NCI-H128 (cell line): ENCODE results near the gene FBXW10B.
"Not testable (repeated sequence)": the region's sequence is repeated elsewhere in the genome, so short reads cannot be mapped to it uniquely, and the experiment has no call there.

Experiments used
- DNase-seq: peaks from one replicate; lab custom pipeline; 2025; ENCODE audit not compliant: unreplicated experiment; lab: John Stamatoyannopoulos, UW

FBXW10B gene

DNA sequence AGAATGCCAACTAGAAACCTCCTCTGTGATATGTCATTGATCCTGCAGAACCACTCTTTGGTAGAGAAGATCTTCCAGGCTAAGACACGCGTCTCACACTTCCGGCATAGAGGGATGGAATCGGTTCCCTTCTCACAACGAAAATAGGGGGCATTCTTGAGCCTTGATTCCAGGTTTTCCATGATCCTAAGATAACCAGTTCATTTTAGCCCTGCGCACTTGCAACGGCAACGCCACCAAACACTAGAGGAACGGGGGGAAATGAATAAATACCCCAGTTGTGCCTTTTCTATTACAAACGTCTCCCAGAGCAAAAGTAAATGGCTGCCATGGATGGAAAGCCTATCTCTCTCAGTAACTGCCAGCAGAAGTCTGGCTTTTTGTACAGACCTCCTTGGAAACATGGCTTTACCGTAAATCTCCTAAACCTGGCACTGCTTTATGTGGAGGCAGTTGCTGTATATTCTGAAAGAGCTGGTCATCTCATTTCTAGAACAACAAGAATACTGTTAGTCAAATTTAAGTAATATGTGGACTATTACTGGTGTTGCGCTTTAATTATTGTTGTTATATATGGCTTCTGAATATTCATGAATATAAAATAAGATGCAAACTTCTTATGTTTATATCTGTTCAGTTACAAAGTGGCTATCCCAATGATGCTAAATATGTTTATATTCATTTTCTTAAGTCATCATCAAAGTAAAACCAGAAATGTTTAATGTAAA is at the start of gene FBXW10B:
Gene FBXW10B, minus strand, starts transcription at position 374 of the 728 bp plus-strand sequence. Its CDS starts 192 bp downstream, at position 182.
- not testable (repeated sequence) for DNase-seq

- DNase-seq: no peak
Observed at GRCh38 chr17:15663691-15664090, 44.2 kb upstream of the FBXW10B start.

DNA sequence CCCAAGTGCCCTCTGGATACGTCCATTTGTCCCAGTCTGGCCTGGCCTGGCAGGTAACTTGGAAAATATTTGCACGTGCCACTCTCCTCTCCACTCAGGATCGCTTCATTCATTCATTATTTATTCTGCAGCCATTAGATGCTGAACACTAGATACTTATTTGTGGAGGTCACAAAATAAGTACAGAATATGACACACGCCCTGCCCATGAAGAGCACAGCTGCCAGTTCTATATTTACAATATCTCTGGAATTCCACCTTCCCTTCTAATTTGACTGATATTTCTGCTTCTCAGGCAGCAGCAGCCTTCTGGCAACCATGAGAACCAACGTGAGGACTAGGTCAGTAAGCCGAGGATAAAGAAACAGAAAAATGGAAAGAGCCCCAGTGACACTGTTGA is 43.7 kb upstream of the FBXW10B start:
- DNase-seq: no peak

DNA sequence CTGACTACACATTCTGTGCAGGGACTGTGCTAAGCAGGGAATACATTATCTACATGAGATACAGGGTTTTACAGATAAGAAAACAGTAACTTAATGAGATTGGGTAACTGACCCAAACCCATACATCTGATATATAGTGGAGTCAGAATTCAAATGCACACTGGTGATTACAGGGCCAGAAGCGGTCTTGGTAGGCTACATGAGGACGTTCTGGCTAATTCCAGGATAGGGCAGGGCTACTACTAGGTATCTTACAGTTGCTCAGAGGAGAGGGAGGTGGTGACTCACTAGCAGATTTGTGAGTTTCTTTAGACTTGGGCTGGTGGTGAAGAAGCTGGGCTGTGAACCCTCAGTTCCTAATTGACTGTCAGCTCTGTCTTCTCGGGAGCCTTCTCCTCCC is 43.2 kb upstream of the FBXW10B start:
- no peak for DNase-seq

DNA sequence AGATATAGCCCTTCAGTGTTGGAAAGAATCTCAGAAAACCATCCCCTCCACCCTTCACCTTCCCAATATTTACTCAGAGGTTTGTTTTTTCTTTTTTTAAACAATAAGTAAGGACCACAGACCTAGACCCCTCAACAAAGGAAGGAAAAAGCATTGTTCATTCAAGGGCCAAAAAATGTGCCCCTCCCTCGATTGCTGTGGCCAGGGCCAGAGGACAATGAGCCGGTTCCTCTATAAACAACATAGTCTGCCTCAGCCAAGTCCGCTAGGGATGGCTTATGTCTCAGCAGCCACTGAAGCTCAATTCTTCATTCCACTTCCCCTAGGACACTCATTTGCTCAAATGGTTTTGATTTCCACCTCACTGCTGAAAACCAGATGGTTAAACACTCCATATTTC is 40.6 kb upstream of the FBXW10B start:
- no peak for DNase-seq

- no peak for DNase-seq
Observed at GRCh38 chr17:15659663-15660062, 40.2 kb upstream of the FBXW10B start.

DNA sequence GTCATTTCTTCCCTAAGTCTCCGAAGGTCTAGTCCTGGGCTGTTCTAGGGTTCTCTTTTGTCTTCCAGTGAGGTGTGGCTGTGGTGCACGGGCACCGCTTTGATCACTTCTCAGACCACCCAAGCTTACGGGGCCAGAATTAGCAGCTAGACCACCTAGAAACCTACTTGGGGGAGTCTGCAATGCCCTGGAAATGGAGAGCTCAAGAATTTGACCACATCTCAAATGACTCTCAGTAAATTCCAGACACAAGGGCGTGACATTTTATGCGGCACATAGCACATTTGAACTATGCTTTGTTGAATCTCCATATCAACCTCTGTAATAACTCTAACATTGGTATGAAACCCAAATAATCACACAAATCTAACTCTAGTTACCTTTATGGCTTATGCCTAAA is 39.7 kb upstream of the FBXW10B start:
- DNase-seq: no peak

DNA sequence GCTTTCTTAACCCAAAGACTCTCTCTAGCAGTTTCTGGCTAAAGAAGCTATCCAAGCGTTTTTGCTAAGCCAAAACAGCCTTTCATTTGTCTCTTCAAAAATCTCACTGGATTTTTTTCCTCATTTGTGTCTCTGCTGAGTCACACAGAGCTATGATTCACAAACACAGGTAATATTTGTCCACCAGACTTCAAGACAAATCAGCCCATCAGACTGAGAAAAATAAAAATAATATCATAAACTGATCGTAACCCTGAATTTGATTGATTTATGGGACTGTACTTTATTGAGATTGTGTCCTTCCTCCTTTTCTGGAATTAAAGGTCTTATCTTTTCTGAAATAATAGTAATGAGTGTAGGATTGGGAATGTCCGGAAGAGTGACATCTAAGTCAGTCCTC is 38.8 kb upstream of the FBXW10B start:
- no peak for DNase-seq

DNA sequence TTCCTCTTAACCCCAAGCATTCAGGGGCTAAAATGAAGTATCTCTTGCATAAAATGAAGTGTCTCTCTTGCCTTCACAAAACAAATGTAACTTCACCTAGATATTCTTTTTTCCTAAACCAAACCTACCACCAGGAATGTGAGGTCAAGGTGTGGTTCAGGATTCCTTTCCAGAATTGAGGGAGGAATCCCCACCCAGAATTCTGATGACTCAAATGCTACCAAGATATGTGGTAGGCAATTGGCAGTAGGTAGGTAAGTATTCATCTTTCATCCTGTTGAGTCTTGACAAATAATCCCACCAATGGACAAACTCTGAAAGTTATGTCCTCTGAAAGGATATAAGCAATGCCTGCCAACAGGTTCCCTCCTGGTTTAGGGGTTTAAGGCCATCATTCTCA is 38.4 kb upstream of the FBXW10B start:
- no peak for DNase-seq

DNA sequence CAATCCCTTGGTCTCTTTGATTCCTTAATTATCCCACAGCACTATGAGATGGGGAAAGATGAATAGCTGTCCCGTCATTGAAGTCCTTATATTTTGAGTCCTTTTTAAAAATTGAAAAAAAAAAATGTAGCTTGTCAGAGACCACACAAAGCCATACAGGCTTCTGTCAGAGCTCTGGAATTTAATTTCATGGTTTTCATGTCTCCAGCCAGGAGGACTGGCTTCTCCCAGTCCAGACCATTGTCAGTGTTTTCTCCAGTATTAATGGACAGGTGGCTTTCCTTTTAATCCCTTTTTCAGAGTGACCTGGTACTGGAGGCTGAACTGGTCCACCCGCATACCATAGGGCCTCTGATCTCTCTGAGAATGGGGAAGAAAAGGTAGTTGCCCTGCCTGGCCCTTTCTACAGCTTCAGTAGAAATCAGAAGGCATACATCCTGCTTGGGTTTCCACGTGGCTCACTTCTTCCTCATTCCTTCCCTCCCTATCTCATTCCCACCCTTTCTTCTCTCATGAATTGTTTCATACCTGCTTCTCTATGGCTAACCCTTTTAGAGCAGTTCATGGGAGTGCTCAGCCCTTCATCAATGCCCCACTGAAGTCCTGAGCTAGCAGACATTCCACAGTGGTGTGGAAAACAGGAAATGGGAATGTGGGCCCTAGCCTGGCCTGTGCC is 35.5 kb upstream of the FBXW10B start:
- no peak for DNase-seq

GRCh38 chr17:15654401-15654800 is 34.9 kb upstream of the FBXW10B start:
- not testable (repeated sequence) for DNase-seq

- no peak for DNase-seq
Observed at GRCh38 chr17:15652960-15653359, 33.5 kb upstream of the FBXW10B start.

DNA sequence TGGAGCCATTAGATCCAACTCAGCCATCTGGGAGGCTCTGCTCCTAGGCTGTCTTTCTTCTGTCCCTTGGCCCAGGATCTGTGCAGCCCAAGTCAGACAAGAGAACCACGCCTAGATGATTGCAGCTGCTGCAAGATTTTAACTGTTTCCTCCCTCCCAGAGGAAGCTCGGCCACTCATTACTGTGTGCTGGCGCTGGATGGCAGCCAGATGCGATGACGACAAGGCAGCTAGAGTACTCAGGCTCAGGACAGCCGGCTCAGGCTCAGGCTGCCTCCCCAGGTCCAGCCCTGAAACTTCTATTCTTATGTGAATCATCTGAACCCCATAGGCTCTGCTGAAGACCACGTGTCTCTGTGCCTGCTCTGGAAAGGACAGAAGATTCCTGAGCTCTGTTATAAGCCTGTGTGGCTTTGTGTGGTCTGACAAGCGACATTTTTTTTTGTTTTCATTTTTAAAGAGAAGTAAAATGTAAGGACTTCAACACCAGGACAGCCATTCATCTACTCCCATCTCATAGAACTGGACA is 32.1 kb upstream of the FBXW10B start:
- DNase-seq: no peak

DNA sequence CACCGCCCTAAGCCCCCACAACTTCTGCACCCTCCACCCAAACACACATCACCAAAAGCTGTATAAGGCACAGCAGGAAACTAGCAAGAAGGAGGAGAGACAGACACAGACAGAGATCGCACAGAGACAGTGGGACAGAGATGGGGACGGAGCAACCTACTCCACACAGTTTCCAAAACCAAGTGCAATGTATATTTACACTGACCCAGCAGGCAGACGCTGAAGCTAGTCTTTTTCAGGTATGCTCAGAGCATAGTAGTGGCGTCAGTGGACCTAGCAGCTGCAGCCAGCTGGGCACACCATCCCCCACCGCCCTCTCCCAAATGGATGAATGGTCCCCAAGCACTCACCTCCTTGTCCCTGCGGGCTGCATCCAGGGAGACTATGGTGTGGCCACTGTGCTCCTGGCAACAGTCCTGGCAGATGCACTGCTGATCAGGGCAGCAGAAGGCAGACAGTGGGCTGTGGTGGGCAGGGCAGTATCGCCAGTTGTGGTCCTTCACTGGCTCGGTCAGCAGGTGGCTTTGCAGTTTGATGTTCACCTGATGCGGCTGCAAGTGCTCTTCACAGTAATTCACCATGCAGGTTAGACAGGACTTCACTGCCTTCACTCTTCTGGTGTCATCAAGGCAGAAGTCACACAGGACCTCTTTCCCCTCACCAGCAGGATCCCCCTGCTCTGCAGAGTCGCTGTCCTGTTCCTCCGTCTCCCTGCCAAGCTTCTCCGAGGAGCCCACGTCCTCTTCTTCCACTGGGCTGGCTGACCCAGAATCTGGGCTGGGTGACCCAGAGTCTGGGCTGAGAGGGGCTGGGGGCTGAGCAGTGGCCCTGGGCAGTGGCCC is 31.5 kb upstream of the FBXW10B start:
- DNase-seq: no peak

GRCh38 chr17:15649861-15650421 is 30.4 kb upstream of the FBXW10B start:
- no peak for DNase-seq

DNA sequence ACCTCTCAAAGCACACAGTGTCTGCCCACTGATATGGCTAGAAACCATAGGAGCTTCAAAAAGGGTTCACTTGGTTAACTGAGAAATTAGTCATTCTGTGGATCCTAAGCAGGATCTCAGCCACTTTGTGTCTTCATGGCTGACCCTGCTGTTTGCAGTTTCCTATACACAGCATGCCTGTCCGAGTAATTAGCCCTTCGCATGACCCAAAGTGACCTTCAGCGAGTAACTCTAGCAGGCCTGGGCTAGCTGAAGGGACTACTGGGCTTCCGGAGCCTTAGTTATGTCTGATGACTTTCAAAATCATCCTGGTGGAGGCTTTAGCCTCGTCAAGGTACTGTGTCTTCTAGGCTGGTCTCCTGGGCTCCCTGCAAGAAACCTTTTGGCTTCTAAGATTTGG is 28.9 kb upstream of the FBXW10B start:
- DNase-seq: no peak

DNA sequence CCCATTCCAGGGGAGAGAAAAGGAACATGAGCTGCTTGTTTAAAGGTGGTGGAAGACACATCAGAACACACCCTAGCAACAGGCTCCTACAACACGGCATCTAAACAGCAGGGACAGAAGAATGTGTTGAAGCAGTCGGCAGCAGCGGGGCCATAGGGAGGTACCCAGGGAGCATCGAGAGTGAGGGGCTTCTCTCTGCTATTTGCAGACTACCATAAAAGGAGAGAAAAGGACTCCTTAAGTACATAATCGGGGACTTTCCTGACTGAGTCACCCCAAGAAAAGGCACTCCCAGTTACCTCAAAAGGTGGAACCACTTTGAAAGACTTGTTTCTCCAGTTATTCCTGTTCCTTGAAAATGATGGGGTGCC is 26.4 kb upstream of the FBXW10B start:
- DNase-seq: not testable (repeated sequence)

DNA sequence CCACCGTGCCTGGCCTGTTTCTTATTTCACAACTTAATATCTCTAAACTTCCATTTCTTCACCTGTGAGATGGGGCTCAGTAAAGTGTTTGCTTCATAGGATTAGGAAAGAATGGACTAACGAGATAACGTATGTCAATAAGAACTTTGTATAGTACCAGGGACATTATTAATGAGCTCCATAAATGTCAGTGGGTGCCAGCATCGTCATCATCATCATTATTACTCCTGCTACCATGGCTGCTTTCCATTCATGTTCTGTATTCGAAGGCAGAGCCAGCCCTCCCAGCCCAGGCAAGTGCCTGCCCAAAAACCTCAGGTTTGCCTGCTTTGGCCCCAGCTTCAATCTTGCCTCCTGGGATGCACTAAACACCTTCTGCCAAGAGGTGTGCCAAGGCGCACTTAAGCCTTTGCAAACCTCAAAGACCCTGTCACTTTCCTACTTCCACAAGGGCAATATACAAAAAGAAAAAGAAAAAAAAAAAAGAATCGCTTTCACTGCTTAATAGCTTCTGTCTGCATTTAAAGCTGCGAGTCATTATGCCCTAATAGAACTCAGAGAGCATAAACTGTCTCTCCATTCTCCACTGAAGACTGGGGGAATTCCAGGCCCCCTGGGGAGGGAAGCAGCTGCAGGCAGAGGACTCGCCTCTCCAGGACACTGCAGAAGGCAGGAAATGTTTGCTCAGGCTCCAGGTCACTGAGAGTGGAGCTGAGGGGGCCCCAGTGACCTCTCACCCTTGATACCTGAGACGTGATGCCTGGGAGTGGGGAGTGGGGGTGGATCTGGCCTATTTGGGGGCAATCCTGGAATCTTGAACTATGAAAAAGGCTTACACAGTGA is 25.8 kb upstream of the FBXW10B start:
- DNase-seq: not testable (repeated sequence)

DNA sequence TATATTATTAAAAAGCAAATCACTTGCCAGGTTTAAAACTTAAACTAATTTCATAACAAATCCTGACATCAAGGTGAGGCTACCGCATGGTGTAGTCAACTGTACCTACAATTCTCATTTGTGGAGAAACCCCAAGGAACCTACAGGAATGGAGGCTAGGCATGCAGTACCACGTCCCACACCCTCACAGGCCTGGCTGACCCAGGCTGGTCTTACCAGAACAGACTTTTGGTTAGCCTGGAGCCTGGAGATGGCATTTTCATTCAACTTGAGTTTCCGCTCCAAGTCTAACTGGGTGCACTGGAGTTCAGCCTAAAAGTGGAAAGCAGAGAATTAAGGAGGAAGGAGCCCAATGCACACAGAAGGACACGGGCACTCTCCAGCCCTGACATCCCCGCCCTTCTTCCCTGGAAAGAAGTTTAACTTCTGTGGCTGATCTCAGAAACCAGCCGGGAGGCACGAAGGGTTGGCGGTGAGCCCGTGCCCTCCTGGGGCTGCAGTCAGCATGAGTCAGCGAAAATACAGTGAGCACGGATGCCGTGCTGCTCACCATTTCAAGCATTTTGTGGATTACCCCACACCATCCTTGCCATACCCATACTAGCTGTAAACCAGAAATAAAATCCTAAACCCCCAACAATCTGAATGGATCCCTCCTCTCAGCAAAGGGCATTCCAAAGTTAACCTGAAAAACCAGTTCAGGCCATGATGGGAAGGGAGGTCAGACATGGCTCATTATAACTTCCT is 23.2 kb upstream of the FBXW10B start:
- not testable (repeated sequence) for DNase-seq

- not testable (repeated sequence) for DNase-seq
Observed at GRCh38 chr17:15642014-15642413, 22.5 kb upstream of the FBXW10B start.
